GM18508 (cell line): ENCODE data around the gene GAMT.

Experiments
- ATAC-seq: cut with Tn5 transposase; IDR thresholded peaks from one replicate; pipeline ENCODE4 v1.9.1; 2021; ENCODE audit warnings: moderate number of reproducible peaks; ENCODE audit not compliant: insufficient read depth, unreplicated experiment

GAMT gene

DNA sequence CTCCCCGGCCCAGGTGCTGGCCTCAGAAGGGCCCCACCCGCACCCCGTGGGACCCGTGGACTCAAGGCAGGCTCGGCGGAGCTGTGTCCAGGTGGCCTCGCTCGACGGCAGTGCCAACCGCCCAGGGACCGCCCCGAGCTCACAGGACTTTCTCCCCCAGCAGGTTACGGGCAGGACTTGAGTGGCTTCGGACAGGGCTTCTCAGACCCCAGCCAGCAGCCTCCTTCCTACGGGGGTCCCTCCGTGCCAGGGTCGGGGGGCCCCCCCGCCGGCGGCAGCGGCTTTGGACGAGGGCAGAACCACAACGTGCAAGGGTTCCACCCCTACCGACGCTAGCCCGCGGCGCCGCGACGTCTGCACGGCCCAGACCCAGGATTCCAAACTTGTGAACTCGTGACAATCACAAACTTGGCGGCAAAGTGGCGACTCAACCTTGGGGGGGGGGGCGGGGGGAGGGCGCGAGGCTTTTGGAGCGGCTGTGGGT is 33.3 kb upstream of the GAMT start:
- no peak for ATAC-seq

DNA sequence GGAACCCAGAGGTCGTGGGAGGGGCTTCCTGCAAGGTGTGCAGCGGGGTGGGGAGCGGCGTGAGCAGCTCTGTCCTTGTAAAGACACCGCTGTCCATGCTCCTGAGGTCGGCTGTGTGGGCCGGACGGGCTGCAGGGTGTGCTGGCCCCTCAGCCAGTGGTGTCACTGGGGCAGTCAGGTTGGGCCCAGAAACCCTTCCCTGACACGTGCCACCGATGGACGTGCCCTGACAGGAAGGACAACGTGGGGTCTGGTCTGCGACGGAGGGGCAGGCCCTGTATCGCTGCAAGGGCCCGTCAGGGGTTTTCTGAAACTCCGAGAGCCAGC is 32.7 kb upstream of the GAMT start:
- no peak for ATAC-seq

DNA sequence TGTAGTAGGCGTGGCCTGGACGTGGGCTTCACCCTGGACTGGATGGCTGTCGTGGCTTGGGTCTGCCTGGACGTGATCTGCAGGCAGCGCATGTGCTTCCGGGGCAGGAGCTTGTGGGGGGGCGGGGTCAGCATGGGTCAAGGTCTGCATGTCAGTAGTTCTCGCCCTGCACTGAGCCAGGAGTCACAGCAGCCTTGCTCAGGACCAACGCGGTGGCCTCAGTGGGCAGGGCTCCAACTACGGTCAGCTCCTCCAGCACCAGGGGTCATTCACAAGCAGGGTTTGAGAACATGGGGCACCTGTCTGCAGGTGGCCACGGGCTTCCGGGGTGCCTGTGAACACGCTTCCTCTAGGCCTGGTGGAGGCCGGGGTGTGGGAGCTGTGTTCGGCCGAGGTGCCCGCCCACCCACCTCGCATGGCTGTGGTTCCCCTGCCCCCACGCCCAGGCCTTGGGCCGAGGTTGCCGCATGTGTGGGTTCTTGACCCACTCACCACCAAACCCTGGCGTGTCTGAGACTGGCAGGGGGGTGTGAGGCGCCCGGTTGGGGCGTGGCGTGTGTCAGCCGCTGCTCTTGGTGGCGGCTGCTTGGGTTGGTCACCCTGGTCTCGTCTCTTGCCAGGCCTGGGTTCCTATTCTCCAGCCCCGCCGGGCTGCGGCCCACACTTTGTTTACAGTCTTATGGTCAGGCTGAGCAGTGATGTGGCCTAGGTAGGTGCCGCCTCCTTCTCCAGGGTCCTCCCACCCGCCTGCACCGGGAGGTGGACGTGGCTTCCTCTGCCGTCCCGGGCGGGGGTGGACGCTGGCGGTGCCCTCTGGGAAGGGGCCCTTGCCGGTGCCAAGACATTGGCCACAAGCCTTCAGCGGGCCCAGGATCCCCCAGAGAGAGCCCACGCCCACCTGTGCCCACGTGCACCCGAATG is 32.0 kb upstream of the GAMT start:
- ATAC-seq, result no peak

DNA sequence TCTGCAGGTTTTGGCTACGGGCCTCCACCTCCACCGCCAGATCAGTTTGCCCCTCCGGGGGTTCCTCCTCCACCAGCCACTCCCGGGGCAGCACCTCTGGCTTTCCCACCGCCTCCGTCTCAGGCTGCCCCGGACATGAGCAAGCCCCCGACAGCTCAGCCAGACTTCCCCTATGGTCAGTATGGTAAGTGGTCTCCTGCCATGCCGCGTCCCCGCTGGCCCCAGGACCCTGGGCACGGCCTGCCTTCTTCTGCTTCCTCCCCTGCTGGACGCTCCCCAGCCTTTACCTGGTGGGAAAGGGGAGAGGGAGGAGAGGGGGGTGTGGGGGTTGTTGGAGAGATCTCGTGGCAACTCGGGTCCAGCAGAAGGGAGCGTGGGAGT is 31.2 kb upstream of the GAMT start:
- no peak for ATAC-seq

DNA sequence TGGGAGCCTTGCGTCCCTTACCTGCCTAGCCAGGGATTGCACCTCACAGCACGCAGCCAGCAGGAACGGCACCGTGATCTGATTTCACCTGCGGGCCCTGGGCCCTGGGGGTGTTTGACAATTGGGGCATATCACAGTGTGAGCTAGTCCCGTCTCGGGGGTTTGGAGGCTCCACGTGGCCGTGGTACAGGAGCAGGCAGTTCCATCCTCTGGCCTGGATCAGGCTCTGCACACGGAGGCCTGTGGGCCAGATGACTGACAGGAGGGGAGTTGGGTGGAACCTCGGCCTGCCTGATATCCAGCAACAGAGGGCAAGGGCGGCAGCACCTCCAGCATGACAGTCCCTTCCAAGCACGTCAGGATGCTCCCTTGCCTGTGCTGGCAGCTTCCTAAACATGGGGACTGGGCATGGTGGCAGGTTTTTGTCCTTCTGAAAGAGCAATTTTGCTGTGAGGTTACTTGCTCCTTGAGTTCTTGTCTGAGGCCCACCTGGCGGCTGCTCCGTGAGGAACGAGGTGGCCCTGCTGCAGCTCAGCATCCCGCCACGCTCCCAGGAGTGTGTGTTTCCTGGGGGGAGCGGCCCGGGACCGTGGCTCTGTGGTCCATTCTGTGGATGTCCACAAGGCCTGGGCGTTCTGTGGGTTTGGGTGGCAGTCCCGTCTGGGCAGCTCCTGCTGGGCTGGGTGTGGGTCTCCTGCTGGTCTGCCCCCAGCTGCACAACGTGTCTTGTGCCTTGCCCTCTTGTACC is 30.6 kb upstream of the GAMT start:
- no peak for ATAC-seq

DNA sequence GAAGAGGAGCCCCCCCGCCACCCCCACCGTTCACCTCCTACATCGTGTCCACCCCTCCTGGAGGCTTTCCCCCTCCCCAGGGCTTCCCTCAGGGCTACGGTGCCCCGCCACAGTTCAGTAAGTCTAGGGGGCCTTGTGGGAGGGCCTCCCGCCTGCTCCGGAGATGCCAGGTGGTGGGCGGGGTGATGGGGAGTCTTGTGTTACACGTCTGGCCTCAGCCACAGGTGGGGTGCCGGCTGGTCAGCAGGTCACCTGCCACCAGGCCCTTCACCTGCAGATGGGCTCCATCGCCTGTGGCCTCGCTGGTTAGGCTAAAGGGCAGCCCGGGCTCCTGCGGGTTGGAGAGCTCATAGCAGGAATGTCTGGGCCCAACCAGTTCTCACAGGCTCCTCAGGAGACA is 28.9 kb upstream of the GAMT start:
- no peak for ATAC-seq

DNA sequence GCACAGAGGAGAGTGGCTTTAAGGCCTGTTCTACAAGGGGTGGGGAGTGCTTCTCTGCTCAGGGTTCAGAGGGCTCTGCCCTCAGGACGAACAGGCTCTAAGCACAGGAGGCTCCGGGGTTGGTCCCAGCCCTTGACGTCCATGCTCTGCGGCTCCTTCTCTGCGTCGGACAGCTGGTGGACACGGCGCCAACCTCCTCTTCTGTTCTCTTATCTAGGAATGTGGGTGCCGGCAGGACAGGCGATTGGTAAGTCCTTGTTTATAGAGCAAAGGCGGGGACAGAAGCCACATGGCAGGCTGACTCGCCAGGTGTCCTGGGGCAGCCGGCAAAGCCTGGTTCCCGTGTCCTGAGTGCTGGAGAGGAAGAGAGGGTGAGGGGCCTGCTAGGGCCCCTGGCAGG is 28.4 kb upstream of the GAMT start:
- no peak for ATAC-seq

DNA sequence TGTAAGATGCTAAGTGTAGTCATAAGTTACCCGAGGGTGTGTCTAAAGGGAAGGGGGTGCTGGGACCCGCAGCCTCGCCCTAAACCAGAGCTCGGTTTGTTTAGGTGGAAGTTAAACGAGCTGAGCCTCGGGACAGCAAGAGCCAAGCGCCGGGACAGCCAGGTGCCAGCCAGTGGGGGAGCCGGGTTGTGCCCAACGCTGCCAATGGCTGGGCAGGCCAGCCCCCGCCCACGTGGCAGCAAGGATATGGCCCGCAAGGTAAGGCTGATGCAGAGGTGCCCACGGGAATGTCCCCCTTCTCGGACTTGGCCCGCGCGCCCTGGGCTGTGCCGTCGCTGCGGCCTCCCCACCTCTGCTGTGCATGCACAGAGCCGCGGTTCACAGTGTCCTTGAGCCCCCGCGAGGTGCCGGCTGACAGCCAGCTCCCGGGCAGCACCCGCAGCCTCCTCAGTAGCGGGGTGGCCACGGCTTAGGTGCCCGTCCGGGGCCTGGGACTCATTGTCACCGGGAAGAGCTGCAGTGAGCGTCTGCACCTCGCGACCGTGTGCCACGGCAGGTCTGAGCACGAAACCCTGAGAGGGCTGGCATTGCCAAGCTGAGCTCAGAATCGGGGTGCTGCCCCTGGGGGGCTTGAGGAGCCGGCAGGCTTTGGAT is 27.5 kb upstream of the GAMT start:
- ATAC-seq, result no peak

DNA sequence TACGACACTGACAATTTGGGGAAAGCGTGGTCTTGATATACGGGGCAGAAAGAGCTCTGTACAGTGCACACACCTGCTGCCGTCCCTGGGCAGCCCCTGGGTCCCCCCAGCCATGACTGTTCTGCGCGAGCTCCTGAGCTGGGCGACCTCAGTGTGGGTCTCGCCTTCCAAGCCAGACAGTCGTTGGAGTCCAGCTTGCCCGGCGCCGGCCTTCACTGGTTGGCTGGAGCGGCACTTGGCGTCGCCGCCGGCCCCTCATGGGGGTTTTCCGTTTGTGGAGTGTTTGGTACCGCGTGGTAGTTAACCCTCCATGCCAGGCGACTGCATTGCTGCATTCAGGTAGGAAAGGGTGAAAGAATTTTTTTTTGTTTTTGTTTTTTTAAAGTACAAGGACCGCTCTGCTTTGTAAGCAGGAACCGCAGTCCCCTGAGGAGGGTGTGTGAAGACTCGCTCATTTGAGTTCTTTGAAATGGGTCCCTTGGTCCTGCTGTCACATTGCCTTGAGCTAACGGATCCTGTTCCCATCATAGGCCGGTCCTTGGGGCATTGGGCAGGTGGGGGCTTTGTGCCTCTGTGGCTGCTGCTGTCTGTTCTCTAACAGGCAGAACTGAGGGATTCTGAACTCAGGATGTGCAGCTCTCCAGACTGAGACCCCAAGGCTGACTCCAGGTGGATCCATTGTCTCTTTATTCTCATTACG is 26.0 kb upstream of the GAMT start:
- ATAC-seq, result no peak

DNA sequence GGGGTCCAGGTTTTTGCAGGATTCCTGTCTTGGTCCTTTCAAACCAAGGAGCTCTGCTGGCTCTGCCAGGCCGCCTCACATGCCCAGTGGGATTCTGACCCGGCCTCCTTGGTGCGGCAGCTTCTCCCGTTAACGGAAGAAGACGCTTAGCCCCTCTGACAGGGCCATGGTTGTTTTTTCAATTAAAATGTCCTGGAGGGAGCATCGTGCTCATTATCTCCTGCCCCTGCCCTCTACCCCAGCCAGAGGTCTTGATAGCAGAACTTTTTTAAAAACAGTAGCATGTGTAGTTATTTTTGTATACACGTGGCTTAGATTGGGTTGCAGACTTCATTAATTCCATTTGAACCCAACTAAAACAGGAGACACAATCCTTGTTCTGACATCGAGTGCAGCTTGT is 25.4 kb upstream of the GAMT start:
- no peak for ATAC-seq

DNA sequence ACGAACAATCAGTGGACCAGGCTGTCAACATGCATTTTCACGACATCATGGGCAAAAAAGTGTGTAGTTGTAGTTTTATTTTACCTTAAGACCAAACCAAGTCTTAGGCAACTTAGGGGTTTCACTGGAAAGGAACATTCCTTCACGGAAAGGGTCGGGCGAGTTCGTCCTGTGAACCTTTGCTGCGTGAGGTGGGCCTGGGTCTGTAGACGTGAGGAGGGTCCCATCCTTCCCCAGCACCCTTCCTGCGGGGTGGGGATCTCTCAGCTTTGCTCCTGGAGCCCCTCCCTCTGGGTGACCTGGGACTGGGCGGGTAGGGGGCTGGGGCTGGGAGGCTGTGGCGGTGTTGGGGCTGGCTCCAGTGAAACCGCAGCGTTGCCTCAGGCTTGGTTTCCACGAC is 24.6 kb upstream of the GAMT start:
- no peak for ATAC-seq

DNA sequence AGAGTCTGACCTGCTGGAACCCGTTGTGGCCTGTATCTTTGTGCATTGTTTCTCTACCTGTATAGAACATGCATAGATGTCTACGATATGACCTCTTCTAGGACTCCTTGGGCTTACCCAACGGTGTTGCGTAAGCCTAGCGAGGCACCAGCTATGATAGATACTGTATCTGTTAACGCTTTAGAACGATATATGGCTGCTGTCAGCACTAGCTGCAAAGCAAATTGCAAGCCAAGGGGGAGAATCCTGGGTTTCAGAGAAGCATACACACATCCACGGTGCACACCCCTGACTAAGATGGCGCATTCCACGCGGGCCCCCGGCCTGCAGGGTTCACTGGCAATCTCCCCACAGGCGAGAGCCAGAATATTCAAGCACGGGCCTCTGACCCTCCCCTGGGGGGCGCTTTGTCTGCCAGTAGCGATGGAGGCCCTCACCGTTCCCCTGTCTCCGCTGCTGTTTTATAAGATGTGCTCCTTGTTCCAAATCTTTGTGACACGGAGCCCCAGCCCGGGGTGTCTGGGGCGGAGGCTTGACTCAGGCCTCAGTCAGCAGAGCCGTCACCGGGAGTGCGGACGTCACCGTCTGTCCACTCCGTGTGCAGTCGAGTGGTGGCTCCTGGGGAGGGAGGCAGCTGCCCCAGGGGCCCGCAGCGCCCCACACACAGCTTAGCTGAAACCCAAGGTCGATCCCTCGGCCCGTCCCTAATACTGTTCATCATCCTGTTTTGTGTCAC is 23.9 kb upstream of the GAMT start:
- no peak for ATAC-seq

DNA sequence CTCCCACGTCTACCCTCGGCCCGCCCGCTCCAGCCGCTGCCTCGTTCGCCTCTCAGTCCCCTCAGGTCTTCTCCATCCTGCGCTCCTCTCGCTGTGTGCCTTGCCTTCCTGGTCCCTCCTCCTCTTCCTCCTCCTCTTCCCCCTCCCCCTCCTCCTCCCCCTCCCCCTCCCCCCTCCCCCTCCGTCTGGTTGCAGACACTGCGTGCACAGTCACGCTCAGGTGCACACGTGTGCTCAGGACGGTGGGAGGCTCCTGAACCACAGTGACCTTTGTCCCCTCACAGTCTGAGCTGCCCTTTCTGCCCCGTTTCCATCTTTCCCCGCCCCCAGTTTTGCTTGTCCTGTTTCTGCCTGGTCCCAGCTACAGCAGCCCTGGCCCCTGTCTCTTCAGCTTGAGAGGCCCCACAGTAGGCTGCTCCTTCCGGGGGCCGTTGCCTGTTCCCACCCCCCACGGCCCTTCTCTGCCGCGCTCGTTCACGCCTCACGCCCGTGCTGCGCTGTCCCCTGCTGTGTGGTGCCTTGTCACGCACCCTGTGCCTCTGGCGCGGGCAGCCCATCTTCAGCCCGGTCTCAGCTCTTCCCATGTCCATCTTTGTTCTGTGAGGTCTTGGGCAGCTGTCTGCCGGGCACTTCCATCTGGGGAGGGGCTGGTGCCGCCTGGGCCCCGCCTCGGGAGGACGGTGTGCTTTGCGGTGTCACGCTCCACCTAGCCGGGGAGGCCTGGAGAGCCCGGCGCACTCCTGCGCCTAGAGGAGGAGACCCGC is 23.0 kb upstream of the GAMT start:
- ATAC-seq, result no peak

DNA sequence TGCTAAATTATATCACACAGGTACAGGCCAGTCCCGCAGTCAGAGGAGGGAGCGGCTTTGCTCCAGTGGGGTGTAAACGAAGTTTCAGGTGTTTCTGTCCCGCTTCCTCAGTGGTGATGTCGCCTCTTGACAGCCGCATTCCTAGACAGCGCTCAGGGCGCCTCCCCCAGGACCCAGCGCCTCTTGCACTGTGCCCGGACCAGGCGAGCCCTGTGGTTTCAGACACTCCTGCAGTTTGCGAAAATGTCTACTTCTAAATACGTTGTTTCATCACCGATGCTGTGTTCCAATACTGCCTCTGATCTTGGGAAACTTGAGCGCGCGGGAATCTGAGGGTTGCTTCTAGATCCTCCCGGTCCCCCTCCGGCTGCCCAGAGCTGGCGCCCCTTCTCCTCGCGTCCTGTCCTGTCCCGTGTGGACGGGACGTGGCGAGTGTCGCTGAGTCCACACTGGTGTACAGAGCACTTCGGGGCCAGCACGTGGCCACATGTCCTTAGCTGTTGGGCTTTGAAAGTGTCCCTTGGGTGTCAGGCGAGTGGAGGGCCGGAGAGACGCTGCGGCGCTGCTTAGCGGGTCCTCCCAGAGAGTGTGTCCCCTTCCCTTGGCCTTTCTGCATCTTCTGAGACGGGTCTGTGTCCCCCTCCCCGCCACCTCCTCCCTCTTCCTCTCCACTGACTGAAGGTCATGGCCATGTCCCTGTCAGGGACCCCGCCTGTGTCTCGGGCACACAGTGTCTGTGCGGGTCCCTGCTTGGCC is 22.3 kb upstream of the GAMT start:
- no peak for ATAC-seq

DNA sequence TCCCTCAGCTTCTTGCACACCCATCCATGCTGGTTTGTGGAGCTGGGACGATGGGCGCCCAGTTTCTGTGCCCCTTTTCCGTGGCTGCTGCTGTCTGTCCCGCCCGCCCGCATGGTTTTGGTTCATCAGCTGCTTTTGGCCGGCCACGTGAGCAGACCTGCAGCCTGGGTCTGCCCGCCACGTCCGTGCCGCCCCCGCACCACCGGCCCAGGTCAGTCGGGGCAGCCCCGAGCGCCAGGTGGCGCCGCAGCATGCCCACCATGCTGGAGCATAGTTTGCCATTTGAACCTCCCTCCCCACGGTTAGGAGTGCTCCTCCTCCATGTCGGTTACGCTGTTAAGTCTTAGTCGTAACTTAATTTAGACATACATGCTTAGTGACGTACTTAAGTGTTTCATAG is 21.6 kb upstream of the GAMT start:
- no peak for ATAC-seq

DNA sequence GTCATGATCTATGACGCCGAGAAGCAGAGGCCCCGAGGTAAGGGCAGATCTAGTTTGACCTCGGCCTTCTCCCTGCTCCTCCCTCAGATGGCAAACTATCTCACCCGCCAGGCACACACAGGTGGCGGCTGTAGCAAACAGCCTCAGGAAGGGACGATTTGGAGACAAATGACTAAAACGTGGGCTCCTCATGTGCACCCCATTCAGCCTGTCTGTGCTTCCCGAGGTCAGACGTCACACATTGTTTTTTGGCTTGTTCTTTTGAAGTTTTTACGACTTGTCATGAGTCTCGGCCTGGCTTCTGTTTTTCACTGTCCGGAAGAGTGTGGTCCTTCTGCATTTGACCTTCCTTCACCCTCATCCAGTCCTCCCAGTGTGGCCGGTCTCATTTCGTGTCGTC is 21.0 kb upstream of the GAMT start:
- ATAC-seq, result no peak

DNA sequence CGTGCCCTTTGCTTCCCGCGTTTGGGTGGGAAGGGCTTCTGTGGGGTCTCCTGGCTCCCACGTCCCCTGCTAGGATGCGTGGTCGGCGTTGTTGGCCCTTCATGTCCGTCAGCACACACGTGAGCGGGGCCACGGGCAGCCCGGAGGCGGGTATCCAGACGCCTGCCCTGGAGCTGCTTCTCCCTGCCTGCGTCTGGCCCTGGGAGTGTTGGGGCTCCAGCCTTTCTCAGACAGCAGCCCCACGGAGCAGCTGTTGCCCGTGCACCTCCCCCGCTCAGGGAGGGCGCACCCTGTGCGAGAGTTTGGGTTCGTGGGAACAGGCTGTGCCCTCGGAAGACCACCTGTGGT is 20.6 kb upstream of the GAMT start:
- no peak for ATAC-seq

DNA sequence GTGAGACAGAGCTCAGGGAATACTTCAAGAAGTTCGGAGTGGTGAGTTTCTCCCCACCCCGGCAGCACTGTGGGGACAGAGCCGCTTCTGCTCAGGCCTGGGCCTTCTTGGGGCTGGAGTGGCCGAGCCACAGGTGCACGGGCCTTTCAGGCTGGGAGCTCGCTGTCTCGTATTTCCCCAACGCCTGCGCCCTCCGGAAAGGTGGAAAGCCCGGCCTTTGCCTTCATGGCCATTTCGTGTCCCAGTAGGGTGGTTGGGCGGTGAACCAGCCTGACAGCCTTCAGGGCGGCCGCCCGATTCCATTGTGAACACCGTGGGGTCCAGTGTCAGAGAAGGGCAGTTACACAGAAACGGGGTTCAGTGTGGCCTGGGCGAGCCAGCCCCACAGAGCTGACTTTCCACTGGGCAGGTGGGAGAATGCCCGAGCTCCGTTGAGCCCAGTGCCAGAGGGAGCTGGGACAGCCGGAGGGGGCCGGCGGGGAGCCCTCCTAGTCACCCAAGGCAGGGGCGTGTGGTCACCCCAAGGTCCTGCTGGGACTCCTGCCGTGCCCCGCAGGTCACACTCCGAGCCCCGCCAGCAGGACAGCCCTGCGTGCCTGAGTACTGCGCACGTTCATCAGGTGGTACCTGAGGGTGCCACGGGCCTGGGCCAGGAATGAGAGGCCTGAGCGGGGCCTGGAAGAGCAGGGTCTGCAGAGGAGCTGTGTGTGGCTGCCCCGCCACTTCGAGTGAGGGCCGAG is 20.0 kb upstream of the GAMT start:
- no peak for ATAC-seq
